HG03045 (cell line): ENCODE data around the gene TAF8.
"Not testable (repeated sequence)": the region's sequence is repeated elsewhere in the genome, so short reads cannot be mapped to it uniquely, and the experiment has no call there.

Source experiments
- ATAC-seq: cut with Tn5 transposase; IDR thresholded peaks from one replicate; pipeline ENCODE4 v1.9.1; 2021; ENCODE audit warnings: mild to moderate bottlenecking, moderate library complexity; ENCODE audit not compliant: unreplicated experiment

The TAF8 gene

DNA sequence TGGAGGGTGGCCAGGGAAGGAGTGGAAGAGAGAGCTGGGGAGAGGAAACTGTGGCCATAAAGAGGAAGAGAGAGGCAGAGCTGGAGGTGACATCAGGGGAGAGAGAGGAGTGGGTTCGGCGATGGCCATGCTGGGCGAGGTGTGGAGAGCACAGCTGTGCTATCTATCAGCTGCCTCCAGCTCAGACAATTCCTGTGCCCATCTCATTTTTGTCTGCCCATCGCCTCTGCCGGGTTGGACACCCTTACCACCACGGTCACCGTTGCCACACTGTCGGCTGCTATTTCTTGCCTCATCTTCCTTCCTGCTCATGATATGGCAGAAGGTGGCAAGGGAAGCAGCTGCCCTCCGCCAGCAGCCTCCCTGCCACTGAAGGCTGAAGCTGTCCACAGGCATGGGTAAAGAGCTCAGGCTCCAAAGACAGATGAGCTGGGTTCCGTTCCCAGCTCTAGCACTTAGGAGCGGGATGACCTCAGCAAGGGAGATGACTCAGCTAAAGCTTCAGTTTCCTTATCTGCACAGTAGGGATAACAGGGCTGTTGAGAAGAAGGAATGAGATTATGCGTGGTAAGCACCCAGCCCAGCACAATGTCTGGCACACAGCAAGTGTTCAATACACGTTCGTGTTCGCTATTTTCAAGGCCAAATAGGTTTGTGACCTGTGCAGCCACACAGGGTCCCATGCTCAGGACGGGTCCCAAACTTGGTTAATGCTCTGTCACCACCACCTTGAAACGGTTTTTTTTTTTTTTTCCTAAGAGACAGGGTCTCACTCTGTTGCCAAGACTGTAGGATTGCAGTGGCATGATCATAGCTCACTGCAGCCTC lies 21.9 kb upstream of the TAF8 start:
- ATAC-seq: no peak

DNA sequence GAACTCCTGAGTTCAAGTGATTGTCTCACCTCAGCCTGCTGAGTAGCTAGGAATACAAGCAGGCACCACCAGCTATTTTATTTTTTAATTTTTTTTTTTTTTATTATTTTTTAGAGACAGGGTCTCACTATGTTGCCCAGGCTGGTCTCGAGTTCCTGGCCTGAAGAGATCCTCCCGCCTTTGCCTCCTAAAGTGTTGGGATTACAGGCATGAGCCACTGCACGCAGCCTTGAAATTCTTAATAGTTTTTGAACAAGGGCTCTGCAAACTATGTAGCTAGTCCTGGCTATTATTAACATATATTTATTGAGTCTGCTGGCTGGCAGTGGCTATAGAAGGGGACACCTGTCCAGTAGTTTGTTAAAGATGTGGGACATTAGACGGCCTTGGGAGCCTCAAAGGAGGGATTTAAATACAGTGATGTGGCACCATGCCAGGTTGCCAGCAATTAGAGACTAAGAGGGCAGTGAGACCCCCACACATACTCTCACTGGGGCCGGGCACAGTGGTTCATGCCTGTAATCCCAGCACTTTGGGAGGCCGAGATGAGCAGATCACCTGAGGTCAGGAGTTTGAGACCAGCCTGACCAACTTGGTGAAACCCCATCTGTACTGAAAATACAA lies 21.1 kb upstream of the TAF8 start:
- no peak for ATAC-seq

DNA sequence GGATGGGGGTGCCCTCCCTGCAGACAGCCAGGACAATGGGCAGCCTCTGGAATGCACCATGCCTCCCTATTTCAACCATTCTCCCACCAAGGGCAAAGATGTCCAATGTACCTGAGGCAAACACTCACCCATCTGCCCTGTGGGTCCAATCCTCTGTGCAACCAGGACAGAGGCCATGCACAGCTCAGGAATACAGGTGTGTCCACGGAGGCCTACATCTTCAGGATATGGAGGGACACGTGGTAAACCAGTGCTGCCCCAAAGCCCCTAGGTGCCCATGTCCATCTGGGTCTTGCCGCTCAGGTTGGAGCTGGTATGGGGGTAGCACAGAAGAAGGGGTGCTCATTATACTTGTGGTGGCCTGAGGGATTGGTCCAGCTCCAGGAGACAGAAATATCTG lies 20.4 kb upstream of the TAF8 start:
- no peak for ATAC-seq

DNA sequence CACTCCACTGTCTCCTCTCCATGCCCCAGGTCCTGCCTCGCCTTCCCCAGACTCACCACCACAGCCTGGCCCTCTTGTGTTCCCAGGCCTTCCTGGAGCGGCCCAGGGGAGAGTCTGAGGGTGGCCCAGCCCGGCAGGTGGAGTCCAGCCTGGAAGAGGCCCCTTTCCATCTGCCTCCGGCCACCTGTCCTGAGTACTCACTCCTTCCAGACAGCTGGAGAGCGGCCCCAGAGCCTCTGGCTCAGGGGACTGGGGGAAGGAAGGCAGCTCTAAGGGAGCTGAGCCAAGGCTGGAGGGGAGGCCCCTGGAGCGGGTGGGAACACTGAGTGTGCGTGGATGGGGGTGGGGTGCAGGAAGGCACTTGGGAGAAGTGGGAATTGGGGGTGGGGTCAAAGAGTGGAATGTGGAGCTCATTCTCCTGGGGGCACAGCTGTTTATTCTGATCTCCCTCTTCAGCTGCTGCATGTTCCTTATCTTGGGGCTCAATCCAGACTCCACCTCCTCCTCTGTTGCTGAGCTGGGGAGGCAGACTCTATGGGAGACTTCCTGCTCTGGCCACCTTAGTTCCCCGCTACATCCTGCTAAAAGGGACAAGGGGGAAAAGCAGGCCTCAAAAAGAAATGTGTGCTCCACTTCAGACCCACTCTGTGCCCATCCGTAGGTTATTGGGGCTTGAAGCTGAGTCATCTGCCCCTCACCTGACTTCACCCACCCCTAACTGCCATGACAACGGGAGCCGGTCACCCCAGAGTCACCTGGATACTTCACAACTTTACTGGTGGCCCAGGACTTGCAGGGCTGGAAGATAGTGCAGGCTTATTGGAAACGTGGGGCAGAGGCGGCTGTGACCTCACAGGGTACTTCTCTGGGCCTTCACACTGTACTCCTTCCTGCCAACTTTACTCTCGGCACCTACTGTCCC lies 19.5 kb upstream of the TAF8 start:
- no peak for ATAC-seq

DNA sequence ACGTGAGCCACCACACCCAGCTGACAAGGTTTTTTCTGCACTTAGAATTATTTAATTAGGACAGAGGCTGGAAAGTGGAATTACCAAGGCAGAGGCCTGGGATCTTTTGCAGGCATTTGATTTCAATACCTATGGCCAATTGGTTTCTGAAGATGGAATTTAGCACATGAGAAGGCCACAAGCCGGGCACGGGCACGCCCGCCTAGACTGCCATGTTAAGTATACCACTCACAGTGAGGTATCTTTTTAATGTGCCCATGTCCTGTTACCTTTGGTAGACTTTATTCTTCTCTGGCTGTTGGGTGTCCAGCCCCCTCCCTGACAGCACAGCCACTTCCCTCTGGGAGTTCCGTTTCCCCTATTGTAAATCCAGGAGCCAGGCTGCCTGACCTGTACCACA lies 18.0 kb upstream of the TAF8 start:
- ATAC-seq: no peak

DNA sequence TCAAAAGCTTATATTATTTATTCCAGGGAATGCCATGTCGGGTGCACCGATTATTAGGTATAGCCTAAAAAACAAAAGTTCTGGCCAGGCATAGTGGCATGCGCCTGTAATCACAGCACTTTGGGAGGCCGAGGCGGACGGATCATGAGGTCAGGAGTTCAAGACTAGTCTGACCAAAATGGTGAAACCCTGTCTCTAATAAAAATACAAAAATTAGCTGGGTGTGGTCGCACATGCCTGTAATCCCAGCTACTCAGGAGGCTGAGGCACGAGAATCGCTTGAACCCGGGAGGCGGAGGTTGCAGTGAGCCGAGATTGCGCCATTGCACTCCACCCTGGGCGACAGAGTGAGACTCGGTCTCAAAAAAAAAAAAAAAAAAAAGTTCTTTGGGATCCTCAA lies 12.7 kb upstream of the TAF8 start:
- ATAC-seq: not testable (repeated sequence)

DNA sequence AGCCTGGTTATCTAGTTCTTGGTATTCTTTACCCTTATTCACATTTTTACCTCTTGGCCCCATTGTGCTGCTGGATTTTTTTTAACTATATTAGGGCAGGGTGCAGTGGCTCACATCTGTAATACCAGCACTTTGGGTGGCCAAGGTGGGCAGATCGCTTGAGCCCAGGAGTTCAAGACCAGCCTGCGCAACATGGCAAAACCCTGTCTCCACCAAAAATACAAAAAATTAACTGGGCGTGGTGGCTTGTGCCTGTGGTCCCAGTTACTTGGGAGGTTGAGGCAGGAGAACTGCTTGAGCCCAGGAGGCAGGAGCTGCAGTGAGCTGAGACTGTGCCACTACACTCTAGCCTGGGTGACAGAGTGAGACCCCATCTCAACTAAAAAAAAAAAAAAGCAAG lies 12.2 kb upstream of the TAF8 start:
- ATAC-seq: no peak

DNA sequence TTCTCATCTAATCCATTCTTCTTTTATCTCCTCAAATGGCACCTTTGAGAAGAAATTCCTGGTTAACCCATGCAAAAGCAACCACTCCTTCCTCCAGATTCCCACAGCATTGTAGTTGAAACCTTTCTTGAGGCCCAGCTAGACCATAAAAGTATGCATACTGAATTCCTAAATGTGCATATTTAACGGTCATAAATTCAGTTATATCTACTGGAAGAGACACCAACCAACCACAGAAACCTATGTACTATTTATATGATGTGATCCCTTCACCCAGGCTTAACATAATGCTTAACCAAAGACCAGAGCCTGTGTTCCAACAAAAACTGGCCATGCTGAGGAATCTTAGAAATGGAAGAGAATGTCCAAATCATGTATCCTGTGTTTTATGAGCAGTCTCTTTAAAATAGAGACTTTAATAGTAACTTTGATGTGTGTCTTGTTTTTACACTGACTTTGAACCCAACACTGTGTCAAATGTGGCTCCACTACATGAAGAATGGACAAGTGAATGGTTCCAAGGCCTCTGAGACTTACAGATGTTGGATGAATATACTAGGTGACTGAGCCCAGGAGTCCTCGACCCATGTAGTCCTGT lies 11.4 kb upstream of the TAF8 start:
- ATAC-seq: no peak

DNA sequence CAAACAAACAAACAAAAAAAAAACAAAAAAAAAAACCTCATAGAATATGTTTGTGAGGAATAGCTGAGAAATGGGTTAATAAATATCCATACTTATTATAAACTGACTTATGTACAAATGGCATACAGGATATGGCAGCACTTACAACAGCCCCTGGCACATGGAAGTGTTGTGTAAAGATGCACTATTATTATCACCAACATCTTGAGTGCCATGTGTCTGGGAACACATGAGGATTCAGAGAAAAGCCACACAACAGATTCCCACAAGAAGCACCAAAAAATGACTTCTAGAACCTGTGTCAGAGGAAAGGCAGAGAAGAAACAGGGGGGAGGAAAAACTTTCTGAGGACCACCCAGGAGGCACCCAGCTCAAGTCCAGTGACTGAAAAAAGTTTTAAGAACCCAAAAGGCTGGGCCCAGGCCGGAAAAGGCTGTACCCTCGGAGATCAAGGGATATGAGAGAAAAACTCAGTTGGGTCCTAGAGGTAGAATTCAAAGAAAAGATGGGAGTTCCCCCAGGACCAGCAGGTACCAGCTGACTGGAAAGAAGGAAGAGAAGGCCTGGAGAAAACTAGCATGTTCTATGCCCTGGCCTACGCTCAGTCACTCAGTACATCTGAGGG lies 9.4 kb upstream of the TAF8 start:
- ATAC-seq: no peak

DNA sequence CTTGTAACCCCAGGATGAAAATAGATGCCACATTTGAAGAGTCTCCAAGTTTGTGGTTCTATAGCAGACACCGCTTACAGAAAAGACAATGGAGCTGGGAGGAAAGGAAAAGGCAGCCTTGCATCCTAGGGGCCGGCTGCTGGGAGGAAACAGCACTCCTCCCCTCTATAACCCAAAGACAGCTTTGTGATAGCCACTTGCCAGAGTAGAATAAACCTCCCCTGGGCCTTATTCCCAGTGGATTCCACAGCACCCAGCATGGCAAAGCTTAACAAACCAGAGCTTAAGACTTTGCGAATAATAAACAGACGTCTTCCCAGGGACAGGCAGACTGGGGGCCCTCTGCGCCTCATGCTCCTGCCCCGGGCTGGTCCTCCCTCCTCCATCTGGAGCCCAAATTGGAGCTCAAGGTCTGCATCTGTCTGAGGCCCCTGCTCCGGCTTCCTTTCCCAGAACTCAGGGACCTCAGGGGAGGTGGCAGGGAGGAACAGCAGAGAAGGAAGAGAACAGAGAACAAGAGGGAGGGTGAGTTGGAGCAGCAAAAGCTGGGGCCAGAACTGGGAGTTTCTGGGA lies 8.8 kb upstream of the TAF8 start:
- no peak for ATAC-seq

DNA sequence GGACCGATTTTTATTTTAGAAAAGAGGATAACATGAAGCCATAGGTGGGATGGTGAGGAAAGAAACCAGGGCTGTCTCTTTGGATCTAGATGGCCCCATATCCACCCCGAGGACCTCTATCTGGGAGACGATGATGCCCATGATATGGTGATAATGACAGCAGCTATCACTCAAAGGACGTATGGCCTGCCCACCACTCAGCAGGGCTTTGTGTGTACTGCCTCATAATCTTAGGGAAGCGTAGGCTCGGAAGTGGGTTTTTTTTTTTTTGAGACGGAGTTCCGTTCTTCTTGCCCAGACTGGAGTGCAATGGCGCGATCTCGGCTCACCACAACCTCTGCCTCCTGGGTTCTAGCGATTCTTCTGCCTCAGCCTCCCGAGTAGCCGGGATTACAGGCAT lies 8.2 kb upstream of the TAF8 start:
- ATAC-seq: no peak

DNA sequence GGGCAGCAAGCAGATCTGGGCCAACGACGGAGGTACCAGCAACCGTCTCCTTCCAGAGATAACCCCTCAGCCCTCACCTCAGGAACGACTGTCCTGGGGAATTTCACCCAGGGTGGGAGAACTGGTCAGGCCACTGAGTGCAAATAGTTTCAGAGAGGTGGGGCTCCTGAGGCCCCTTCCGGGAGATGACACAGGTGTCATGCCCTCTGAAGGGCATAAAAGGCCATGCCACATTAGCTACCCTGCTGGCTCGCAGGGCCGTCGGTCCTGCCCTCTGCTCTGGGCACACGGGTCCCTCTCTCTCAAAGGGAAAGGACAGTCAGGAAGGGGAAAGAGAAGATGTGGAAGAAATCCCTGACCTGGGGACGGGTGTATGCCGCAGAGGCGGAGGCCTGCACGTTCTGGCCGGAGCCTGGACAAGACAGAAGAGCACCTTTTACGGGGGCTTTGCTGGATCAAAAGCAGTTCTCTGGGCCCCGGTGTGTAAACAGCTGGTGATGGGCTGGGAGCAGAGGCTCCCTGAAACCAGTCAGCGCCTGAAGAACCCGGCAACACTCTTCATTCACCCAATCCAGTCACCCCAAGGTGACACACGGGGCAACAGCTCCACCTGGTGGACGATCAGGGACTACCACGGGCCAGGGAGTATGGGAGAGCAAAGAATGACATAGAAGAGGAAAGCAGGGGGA lies 6.4 kb upstream of the TAF8 start:
- ATAC-seq: no peak

DNA sequence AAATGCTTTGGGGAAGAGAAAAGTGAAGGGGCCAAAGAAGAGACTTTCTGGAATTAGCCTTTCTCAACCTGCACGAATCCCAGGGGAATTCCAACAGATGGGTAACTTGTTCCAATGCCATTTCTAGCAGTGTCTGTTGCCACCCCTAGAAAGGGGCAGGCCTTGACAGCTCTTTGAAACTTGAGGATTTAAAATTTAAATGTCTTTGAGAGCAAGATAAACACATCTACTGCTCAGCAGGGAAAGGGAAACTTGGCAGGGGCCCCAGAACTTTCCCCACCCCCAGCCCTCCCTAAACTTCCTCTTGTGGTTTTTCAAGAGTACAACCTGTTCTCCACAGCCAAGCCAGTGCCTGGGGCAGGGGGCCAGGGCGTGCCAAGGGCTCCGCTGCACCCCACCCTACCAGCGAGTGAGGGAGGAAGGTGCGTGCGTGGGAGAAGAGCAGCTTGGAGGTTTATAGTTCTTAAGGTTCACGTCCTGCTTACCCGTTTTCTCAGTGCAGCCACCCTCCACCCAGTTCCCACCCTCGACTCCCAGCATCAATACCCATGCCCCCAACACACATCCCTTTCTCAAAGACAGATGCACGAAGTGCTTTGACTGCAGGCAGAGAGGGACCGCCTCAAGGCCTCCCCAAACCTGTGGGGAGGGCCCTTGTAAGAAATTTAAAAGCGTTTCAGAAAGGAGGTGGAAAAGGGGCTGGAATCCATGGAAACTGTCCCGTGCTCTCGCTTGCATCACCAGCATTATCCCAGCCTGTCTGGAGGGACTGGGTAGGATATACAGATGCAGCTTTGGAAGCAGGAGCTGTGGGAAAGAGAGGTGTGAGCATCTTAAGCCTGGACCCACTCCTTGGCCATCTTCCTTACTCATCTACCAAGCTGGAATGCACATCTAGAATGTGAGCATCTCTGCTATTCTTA lies 4.5 kb upstream of the TAF8 start:
- ATAC-seq: no peak

DNA sequence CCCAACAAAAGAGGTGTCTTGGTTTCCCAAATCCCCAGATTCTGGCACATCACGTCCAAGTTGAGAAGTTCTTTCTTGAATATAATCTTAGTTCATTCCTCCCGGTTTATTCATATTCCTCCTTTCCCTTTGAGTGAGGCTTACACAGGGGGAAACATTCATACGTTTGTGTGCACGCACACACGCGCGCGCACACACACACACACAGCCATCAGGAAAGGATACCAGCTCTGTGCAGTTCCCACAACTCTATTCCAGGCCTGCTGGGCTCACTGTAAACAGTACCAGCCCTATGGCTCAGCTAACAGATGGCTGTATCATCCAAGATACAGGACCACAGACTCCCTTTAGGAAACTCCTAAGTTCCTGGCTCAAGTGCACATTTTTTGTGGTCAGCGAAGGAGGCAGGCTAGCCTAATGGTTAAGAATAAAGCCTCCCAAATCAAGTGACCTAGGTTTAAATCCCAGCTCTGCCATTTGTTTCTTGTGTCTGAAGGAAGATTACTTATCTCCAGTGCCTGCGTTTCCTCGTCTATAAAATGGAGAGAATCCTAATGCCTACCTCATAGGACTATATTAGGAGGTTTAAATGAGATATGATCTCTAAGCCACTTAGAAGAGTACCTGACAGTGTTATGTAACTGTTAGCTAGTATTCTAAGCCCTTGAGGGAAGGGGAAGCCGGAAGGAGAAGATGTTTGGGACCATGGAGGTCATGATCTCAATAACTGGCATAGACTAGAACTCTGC lies 3.7 kb upstream of the TAF8 start:
- no peak for ATAC-seq

DNA sequence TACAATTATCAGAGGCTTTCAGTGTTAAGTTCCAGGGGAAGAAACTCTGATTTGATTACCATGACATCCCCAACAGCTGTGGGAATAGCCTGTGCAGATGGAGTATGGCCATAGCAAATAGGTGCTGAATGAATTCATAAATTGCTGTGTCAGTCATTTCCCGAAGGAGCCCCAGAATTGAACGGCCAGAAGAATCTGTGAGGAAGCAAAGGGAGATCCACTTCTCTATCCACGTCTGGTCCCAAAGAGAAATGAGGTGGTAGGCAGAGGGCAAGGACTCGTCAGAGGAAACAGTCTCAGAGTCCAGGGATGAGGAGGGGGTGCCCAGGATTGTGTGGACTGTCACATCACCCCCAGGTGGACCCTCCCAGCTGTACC lies 3.1 kb upstream of the TAF8 start:
- no peak for ATAC-seq

DNA sequence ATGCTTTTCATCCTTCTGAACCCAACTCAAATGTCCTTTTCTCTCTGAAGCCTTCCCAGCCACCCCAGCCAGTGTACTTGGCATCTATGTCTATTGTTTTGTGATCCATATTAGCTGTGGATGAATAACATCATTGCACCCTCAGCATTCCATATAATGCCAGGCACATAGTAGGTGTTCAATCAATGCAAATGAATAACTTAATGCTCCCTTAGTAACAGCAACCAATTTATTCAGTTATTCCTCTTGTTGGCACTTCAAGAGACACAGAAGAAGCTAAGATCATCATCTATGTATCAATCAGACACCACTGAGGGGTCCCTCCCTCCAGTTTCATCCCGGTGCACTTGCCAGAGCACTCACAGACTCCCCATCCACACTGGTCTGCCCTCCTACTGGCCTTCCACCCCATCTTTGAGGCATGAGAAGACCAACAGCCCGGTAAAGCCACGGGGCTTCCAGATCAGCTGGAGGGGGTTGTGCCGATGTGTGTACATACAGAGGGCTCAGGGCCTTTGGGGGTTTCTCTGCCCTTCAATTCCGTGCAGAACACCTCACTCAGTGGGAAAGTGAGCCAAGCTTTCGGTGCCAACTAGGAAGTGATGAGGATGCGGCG lies 2.4 kb upstream of the TAF8 start:
- ATAC-seq: no peak

DNA sequence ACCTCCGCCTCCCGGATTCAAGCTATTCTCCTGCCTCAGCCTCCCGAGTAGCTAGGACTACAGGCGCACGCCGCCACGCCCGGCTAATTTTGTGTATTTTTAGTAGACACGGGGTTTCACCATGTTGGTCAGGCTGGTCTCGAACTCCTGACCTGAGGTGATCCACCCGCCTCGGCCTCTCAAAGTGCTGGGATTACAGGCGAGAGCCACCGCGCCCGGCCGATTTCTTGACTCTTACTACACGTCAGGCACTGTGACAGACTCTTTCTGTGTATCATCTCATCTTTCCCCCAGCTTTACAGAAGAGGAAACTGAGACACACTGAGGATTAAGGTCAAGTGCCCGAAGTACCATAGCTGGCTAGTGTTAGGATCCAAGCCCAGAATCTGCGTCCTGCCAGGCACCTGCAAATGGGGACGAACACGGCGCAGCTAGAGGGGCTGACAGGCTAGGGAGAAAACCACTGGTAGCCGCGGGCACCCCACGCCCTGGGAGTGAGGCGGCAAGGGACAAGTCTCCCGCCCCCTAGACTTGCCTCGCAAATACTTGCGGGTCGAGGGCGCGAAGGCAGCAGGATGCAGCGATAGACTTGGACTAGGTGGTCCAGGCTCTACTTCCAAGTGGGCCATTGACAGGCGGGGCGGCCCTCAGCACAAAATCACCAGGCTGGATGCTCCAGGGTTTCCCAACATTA lies 1.1 kb upstream of the TAF8 start:
- ATAC-seq: no peak
